Trophoblast cell (in vitro differentiated cells and primary cell): ENCODE measurements around the gene SYT6.

Experiments used
- DNase-seq, 2 donors: peaks; one replicate each; pipeline ENCODE4 v3.0.0-alpha.2; 2016
- H2AFZ ChIP-seq: 2 replicates; pipeline ENCODE4 v1.6.1; 2013; ENCODE audit warnings: low read length, moderate library complexity, mild to moderate bottlenecking; ENCODE audit not compliant: insufficient read depth, poor library complexity
- H2AK5ac ChIP-seq: 2 replicates; pipeline ENCODE4 v1.6.1; 2013; ENCODE audit warnings: mild to moderate bottlenecking, low read length
- H2BK120ac ChIP-seq: 2 replicates; pipeline ENCODE4 v1.6.1; 2013; ENCODE audit warnings: low read length, mild to moderate bottlenecking, moderate library complexity; ENCODE audit not compliant: insufficient read depth, poor library complexity
- H2BK12ac ChIP-seq: 2 replicates; pipeline ENCODE4 v1.6.1; 2013; ENCODE audit warnings: mild to moderate bottlenecking, low read length, moderate library complexity
- H2BK5ac ChIP-seq: 2 replicates; pipeline ENCODE4 v1.6.1; 2013; ENCODE audit warnings: low read length, low read depth, moderate library complexity, mild to moderate bottlenecking; ENCODE audit not compliant: poor library complexity
- H3K14ac ChIP-seq: 2 replicates; pipeline ENCODE4 v1.6.1; 2013; ENCODE audit warnings: mild to moderate bottlenecking, low read length
- H3K18ac ChIP-seq: 2 replicates; pipeline ENCODE4 v1.6.1; 2013; ENCODE audit warnings: mild to moderate bottlenecking, low read length
- H3K23ac ChIP-seq: 2 replicates; pipeline ENCODE4 v1.6.1; 2013; ENCODE audit warnings: low read length
- H3K27ac ChIP-seq: 2 replicates; pipeline ENCODE4 v1.5.1; 2013; ENCODE audit warnings: low read depth, mild to moderate bottlenecking, inconsistent platforms, low read length, moderate library complexity
- H3K27me3 ChIP-seq: 2 replicates; pipeline ENCODE4 v1.6.1; 2013; ENCODE audit warnings: inconsistent platforms, mild to moderate bottlenecking, low read length, moderate library complexity; ENCODE audit not compliant: insufficient read depth
- H3K36me3 ChIP-seq, 2 experiments: 1 replicate in 1 of 2; 2 replicates in 1 of 2; pipeline ENCODE4 v1.6.1; 2013; ENCODE audit warnings: low read length in 2 of 2, mild to moderate bottlenecking in 2 of 2, moderate library complexity in 1 of 2; ENCODE audit not compliant: insufficient read depth in 2 of 2, control insufficient read depth in 1 of 2
- H3K4ac ChIP-seq: 2 replicates; pipeline ENCODE4 v1.6.1; 2013; ENCODE audit warnings: low read depth, mild to moderate bottlenecking, low read length, moderate library complexity
- H3K4me1 ChIP-seq, 2 experiments: 1 replicate in 1 of 2; 2 replicates in 1 of 2; pipeline ENCODE4 v1.6.1; 2013; ENCODE audit warnings: low read length in 2 of 2, mild to moderate bottlenecking in 2 of 2, moderate library complexity in 1 of 2; ENCODE audit not compliant: insufficient read depth in 2 of 2, control insufficient read depth in 1 of 2
- H3K4me2 ChIP-seq: 2 replicates; pipeline ENCODE4 v1.6.1; 2013; ENCODE audit warnings: inconsistent platforms, mild to moderate bottlenecking, low read length, moderate library complexity
- H3K4me3 ChIP-seq: 2 replicates; pipeline ENCODE4 v1.5.1; 2013; ENCODE audit warnings: mild to moderate bottlenecking, low read depth, low read length, inconsistent platforms
- H3K79me1 ChIP-seq: one replicate; pipeline ENCODE4 v1.6.1; 2013; ENCODE audit warnings: low read length
- H3K79me2 ChIP-seq: 2 replicates; pipeline ENCODE4 v1.6.1; 2013; ENCODE audit warnings: low read length, mild to moderate bottlenecking; ENCODE audit not compliant: control insufficient read depth, insufficient read depth, poor library complexity
- H3K9ac ChIP-seq: 2 replicates; pipeline ENCODE4 v1.6.1; 2013; ENCODE audit warnings: mild to moderate bottlenecking, low read length
- H3K9me3 ChIP-seq: 2 replicates; pipeline ENCODE4 v1.6.1; 2013; ENCODE audit warnings: low read depth, mild to moderate bottlenecking, control low read depth, inconsistent platforms, low read length; ENCODE audit not compliant: insufficient read depth
- H4K12ac ChIP-seq: 2 replicates; pipeline ENCODE4 v1.6.1; 2013; ENCODE audit warnings: low read depth, mild to moderate bottlenecking, low read length, moderate library complexity
- H4K8ac ChIP-seq: 2 replicates; pipeline ENCODE4 v1.6.1; 2013; ENCODE audit warnings: low read depth, mild to moderate bottlenecking, low read length, moderate library complexity
- H4K91ac ChIP-seq: one replicate; pipeline ENCODE4 v1.6.1; 2013; ENCODE audit warnings: low read depth, mild to moderate bottlenecking, low read length, moderate library complexity
- WGBS: extraction: QIAGEN DNeasy Blood & Tissue Kit; methylation state at CpG from one replicate; pipeline ENCODE4 v1.1.7; 2013; ENCODE audit warnings: missing lambda C conversion rate; ENCODE audit not compliant: insufficient read length, insufficient coverage; ENCODE audit errors: extremely low coverage; 5-methylcytosine and 5-hydroxymethylcytosine counted together

SYT6 gene

DNA sequence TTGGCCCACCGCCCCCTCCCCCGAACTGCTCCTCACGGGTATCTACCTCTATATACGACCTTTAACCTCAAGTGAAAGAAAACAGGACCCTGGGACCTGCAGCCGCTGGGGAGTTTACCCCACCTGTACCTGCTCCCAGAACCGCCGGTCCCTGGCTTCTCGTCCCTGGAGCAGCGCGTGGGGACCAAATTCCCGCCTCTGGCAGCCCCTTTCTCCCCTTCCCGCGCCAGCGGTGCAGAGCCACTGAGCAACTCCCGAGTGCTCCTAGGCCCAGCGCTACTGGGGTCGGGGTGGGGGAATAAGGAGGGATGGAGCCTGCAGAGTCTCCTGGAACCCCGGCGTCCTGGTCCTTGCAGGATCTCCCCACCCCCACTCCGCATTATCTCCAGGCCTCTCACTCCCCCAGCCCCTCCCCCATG is 1.6 kb downstream of the SYT6 start:
- Histone ChIP-seq H3K18ac (no peak overlapping the region), H3K79me2 (no peaks in the 10 kb centered on the region), H2AK5ac (no peak overlapping the region), H4K91ac (no peak overlapping the region), H3K79me1 (no peaks in the 10 kb centered on the region), H4K12ac (no peak overlapping the region), H3K4me2 (peak overlapping the region; percentile 92), H3K36me3 (no peaks in the 10 kb centered on the region), H3K4me3 (no peak overlapping the region), H3K4ac (no peak overlapping the region), H3K27ac (no peak overlapping the region), H2BK12ac (no peak overlapping the region), H3K9me3 (peaks cover 5% of the 10 kb centered on the region), H4K8ac (no peak overlapping the region), H2AFZ (no peak overlapping the region), H3K27me3 (peaks cover 35% of the 10 kb centered on the region), H3K14ac (no peak overlapping the region), H2BK5ac (no peak overlapping the region), H3K4me1 (peaks cover 7 to 8% of the 10 kb centered on the region in 2 experiments), H2BK120ac (no peak overlapping the region), H3K9ac (no peak overlapping the region), H3K23ac (no peak overlapping the region)
- DNase-seq: no peak
- WGBS: no CpG with 5 or more reads among the region's 20 CpGs

DNA sequence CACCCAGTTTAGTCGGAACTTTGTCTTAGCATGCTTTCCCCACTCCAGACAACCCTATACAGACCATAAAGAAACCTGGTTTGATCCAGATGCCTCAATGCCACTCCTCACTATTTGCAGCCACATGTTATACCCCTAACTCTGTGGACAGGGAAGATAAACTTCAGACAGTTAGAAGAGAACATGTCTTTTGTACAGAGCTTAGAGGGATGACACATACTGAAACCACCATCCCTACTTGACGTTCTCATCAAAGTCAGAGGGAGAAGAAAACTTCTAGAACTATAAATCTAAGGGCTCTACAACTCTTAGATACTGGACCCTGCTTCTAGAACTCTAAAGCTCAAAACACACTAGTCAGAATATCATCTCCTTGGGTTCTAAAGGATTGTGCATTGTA is 3.7 kb downstream of the SYT6 start:
- H3K18ac ChIP-seq: no peak overlapping the region
- H2AK5ac ChIP-seq: no peak overlapping the region
- no peak overlapping the region for H3K23ac ChIP-seq
- no peak overlapping the region for H4K12ac ChIP-seq
- no peak overlapping the region for H3K4ac ChIP-seq
- no peak overlapping the region for H4K91ac ChIP-seq
- no peak overlapping the region for H3K4me2 ChIP-seq
- no CpG with 5 or more reads among the region's 2 CpGs for WGBS
- H3K79me1 ChIP-seq: no peaks in the 10 kb centered on the region
- no peak overlapping the region for H2BK5ac ChIP-seq
- H3K4me1 ChIP-seq: peaks cover 9 to 12% of the 10 kb centered on the region in 2 experiments
- peaks cover 5% of the 10 kb centered on the region for H3K9me3 ChIP-seq
- H3K4me3 ChIP-seq: no peak overlapping the region
- no peaks in the 10 kb centered on the region for H3K79me2 ChIP-seq
- DNase-seq: no peak
- no peak overlapping the region for H3K27ac ChIP-seq
- no peak overlapping the region for H2BK120ac ChIP-seq
- H4K8ac ChIP-seq: no peak overlapping the region
- H3K14ac ChIP-seq: no peak overlapping the region
- peaks cover 32% of the 10 kb centered on the region for H3K27me3 ChIP-seq
- no peaks in the 10 kb centered on the region for H3K36me3 ChIP-seq
- no peak overlapping the region for H2BK12ac ChIP-seq
- no peak overlapping the region for H3K9ac ChIP-seq
- H2AFZ ChIP-seq: no peak overlapping the region

DNA sequence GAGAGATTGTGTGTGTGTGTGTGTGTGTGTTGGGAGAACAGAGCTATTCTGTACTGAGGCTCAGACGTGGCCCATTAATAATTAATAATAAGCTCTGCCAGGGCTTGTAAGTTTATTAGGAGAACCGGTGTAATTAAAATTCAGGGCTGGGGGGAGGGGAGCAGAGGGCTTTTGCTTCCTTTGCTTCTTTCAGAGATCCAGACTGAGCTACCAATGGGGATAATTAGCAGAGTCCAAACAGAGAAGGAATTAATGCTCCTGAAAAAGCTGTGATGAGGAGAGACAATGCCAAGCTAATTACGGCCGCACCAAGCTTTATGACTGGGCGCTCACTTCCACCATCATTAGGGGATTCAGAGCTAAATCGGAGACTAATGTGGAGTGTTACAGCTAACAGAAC is 4.5 kb downstream of the SYT6 start:
- peaks cover 24% of the 10 kb centered on the region for H3K27me3 ChIP-seq
- H3K79me2 ChIP-seq: no peaks in the 10 kb centered on the region
- no peaks in the 10 kb centered on the region for H3K36me3 ChIP-seq
- no peak overlapping the region for H2AK5ac ChIP-seq
- no peak overlapping the region for H3K23ac ChIP-seq
- H3K9ac ChIP-seq: no peak overlapping the region
- H3K4me2 ChIP-seq: no peak overlapping the region
- no peak overlapping the region for H3K4me3 ChIP-seq
- H3K9me3 ChIP-seq: peaks cover under 1% of the 10 kb centered on the region
- H2BK5ac ChIP-seq: no peak overlapping the region
- no peak overlapping the region for H2AFZ ChIP-seq
- no peak overlapping the region for H4K12ac ChIP-seq
- no peak overlapping the region for H3K14ac ChIP-seq
- H2BK12ac ChIP-seq: no peak overlapping the region
- no peaks in the 10 kb centered on the region for H3K79me1 ChIP-seq
- H4K91ac ChIP-seq: no peak overlapping the region
- H2BK120ac ChIP-seq: no peak overlapping the region
- H4K8ac ChIP-seq: no peak overlapping the region
- WGBS: no CpG with 5 or more reads among the region's 6 CpGs
- no peak overlapping the region for H3K27ac ChIP-seq
- peaks cover 9 to 12% of the 10 kb centered on the region in 2 experiments for H3K4me1 ChIP-seq
- no peak overlapping the region for H3K18ac ChIP-seq
- no peak overlapping the region for H3K4ac ChIP-seq
- DNase-seq: no peak

DNA sequence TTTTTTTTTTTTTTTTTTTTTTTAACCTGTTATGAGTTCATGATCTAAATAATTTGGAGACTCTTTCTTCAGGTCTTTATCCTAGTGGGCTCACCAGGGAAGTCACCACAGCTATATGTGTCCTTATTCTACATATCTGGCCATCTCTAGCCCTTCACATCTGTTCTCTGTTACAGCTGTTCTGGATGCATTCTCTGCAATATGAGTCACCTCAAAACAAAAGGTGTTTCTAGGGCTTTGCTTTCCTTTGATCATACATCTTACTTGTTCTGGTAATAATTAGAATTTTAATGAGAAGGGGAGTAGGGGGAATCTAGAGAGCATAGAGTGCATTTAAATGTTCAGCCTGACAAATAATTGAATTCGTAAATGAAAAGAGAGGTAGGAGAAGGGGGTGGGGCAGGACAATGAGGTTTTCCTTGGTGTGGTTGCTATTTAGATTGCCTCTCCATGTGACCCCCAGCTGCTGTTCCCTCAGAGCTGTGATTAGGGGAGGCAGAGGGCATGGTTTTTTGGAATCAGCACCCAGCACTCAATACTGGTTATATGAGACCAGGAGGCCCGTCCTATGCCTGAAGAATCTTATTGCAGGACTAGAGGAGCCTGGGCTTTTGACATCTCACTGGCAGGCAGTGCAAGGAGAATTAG is 8.0 kb downstream of the SYT6 start:
- no CpG with 5 or more reads among the region's 2 CpGs for WGBS
- H2AFZ ChIP-seq: no peak overlapping the region

More for the DNA sequence above, 8.0 kb downstream of the SYT6 start:
- Histone ChIP-seq H2BK12ac (no peak overlapping the region), H3K79me1 (no peaks in the 10 kb centered on the region), H3K27me3 (no peaks in the 10 kb centered on the region), H3K23ac (no peak overlapping the region), H2AK5ac (no peak overlapping the region), H4K12ac (no peak overlapping the region), H3K9ac (no peak overlapping the region), H3K4ac (no peak overlapping the region), H3K36me3 (no peaks in the 10 kb centered on the region), H3K27ac (no peak overlapping the region), H3K4me2 (no peak overlapping the region), H2BK5ac (no peak overlapping the region), H3K79me2 (no peaks in the 10 kb centered on the region), H4K8ac (no peak overlapping the region), H3K4me1 (peaks cover 3% of the 10 kb centered on the region in 2 experiments), H3K9me3 (no peaks in the 10 kb centered on the region), H4K91ac (no peak overlapping the region), H3K14ac (no peak overlapping the region), H2BK120ac (no peak overlapping the region), H3K4me3 (no peak overlapping the region), H3K18ac (no peak overlapping the region)
- DNase-seq: peak in 1 of 2 donors; percentile 10
